Ishikawa (cell line): ENCODE measurements around the gene PPAN.

ENCODE experiments used
- CEBPB ChIP-seq: IDR thresholded peaks from 2 replicates; pipeline ENCODE4 v1.6.1; 2012
- CREB1 ChIP-seq: IDR thresholded peaks from 2 replicates; pipeline ENCODE4 v1.6.1; 2012; ENCODE audit warnings: low read depth
- EGR1 ChIP-seq: IDR thresholded peaks from 2 replicates; pipeline ENCODE4 v1.6.1; 2012
- EP300 ChIP-seq: IDR thresholded peaks from 2 replicates; pipeline ENCODE4 v1.6.1; 2012; ENCODE audit warnings: borderline replicate concordance
- FOXM1 ChIP-seq: IDR thresholded peaks from 2 replicates; pipeline ENCODE4 v1.6.1; 2012; ENCODE audit warnings: low read depth, borderline replicate concordance
- MAX ChIP-seq: IDR thresholded peaks from 2 replicates; pipeline ENCODE4 v1.6.1; 2012
- NFIC ChIP-seq: IDR thresholded peaks from 2 replicates; pipeline ENCODE4 v1.6.1; 2012
- RAD21 ChIP-seq: IDR thresholded peaks from 2 replicates; pipeline ENCODE4 v1.6.1; 2012; ENCODE audit warnings: low read depth
- TAF1 ChIP-seq: IDR thresholded peaks from 2 replicates; pipeline ENCODE4 v1.6.1; 2012; ENCODE audit warnings: low read depth, mild to moderate bottlenecking
- TCF12 ChIP-seq: IDR thresholded peaks from 2 replicates; pipeline ENCODE4 v1.6.1; 2012; ENCODE audit warnings: low read depth
- TEAD4 ChIP-seq: IDR thresholded peaks from 2 replicates; pipeline ENCODE4 v1.6.1; 2012
- USF1 ChIP-seq: IDR thresholded peaks from 2 replicates; pipeline ENCODE4 v1.6.1; 2012
- YY1 ChIP-seq: IDR thresholded peaks from 2 replicates; pipeline ENCODE4 v1.6.1; 2012; ENCODE audit warnings: low read depth
- ZBTB7A ChIP-seq: IDR thresholded peaks from 2 replicates; pipeline ENCODE4 v1.6.1; 2012; ENCODE audit warnings: low read depth
- TF ChIP-seq, protein P1 (sequence below): IDR thresholded peaks from 2 replicates; pipeline ENCODE4 v1.6.1; 2012; ENCODE audit warnings: low read depth, mild to moderate bottlenecking

The PPAN gene

GRCh38 chr19:10084803-10085202 lies 21.4 kb upstream of the PPAN start:
- TF ChIP-seq MAX: no peak
- TF ChIP-seq USF1: no peak

DNA sequence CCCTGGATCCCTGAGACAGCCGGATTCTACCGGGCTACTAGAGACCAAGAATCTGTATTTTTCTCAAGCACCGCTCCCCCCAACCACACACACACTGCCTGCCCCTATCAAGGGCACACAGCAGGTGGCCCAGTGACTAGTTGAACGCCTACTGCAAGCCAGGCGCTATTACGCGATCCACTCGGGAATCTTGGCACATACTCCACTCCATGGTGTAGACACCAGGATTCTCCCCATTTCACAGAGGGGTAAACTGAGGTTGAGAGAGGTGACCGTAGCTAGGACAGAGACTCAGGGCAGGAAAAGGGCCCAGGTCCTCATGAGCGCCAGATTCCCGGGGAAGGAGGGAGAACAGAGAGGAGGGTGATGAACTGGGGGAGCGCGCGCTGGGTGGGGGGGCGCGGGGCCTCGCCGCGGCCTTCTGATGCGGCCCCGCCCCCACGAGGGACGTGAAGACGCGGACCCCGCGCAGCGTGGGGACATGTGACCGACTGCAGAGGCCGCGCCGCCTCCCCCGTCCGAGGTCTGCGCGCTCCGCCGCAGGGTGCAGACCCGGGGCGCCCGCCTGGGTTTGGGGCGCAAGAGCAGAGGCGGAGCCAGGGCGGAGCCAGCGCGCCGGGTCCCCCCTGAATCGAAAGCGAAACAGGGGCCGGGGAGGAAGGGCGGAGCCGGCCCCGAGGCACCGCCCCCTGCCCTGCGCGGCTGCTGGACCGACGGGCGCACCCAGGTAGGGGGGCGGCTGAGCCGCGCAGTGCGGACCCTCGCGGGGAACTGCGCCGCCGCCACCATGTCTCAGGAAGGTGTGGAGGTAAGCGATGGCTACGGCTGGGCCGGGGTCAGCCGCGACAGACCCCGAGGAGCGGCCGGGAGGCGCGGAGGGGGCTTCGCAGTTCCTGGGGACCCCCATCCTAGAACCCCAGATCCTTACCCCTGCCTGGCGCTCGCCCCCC lies 20.2 kb upstream of the PPAN start, which contains the start of gene SHFL:
Gene SHFL, plus strand, starts transcription at position 677 of the 950 bp plus-strand sequence. Its CDS starts 111 bp downstream, at position 788.
- peak; percentile 92 for TF ChIP-seq ZBTB7A
- no peak for TF ChIP-seq EGR1
- no peak for TF ChIP-seq YY1
- TF ChIP-seq TCF12: no peak
- TF ChIP-seq, protein P1, sequence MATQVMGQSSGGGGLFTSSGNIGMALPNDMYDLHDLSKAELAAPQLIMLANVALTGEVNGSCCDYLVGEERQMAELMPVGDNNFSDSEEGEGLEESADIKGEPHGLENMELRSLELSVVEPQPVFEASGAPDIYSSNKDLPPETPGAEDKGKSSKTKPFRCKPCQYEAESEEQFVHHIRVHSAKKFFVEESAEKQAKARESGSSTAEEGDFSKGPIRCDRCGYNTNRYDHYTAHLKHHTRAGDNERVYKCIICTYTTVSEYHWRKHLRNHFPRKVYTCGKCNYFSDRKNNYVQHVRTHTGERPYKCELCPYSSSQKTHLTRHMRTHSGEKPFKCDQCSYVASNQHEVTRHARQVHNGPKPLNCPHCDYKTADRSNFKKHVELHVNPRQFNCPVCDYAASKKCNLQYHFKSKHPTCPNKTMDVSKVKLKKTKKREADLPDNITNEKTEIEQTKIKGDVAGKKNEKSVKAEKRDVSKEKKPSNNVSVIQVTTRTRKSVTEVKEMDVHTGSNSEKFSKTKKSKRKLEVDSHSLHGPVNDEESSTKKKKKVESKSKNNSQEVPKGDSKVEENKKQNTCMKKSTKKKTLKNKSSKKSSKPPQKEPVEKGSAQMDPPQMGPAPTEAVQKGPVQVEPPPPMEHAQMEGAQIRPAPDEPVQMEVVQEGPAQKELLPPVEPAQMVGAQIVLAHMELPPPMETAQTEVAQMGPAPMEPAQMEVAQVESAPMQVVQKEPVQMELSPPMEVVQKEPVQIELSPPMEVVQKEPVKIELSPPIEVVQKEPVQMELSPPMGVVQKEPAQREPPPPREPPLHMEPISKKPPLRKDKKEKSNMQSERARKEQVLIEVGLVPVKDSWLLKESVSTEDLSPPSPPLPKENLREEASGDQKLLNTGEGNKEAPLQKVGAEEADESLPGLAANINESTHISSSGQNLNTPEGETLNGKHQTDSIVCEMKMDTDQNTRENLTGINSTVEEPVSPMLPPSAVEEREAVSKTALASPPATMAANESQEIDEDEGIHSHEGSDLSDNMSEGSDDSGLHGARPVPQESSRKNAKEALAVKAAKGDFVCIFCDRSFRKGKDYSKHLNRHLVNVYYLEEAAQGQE: no peak
- no peak for TF ChIP-seq CREB1
- no peak for TF ChIP-seq MAX
- TF ChIP-seq USF1: peak; percentile 49; the same call in 1 of the 2 replicates

DNA sequence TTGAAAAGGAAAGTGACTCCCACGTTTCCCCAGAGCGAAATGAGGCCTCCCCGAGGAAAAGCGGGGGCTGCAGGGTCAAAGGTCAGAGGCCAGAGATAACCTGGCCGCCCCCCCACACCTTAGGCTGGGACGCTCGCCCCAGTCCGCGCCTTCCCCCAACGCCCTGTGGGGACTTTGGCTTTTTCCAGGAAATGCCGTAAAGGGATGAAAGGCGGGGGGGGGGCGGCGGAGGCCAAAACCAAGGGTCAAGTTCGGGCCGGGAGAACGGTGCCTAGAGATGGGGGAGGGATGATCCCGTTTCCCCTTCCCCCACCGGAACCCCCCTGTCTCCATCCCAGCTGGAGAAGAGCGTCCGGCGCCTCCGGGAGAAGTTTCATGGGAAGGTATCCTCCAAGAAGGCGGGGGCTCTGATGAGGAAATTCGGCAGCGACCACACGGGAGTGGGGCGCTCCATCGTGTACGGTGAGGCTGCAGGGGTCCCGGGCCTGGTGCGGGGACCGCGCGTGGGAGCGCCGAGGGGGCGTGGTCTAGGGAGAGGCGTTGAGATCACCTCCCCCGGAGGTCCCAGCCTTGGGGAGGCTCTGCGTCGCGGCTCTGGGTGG lies 19.5 kb upstream of the PPAN start:
- TF ChIP-seq ZBTB7A (peak; percentile 41), EGR1 (no peak)

- TF ChIP-seq, protein P1: no peak
- TF ChIP-seq MAX (no peak), EP300 (no peak), TAF1 (no peak), EGR1 (no peak), NFIC (no peak), YY1 (no peak), USF1 (no peak), TCF12 (no peak), RAD21 (no peak)
Measured at GRCh38 chr19:10087296-10088061, 18.7 kb upstream of the PPAN start.

- TF ChIP-seq FOXM1: no peak
- no peak for TF ChIP-seq NFIC
- TF ChIP-seq, protein P1: no peak
- TF ChIP-seq MAX: no peak
- TF ChIP-seq TEAD4: no peak
- TF ChIP-seq ZBTB7A: no peak
- TF ChIP-seq CREB1: no peak
- TF ChIP-seq TAF1: no peak
- TF ChIP-seq YY1: no peak
- TF ChIP-seq EP300: no peak
- no peak for TF ChIP-seq TCF12
- TF ChIP-seq USF1: no peak
- no peak for TF ChIP-seq RAD21
- no peak for TF ChIP-seq CEBPB
- no peak for TF ChIP-seq EGR1
Measured at GRCh38 chr19:10088949-10089554, 17.1 kb upstream of the PPAN start.
